ENCODE data around the gene PIPOX. TPM values are rescaled to one million over a fixed set of nuclear protein-coding genes. Genes with fewer than 3 reads are reported as not detected.

Gene PIPOX
- total RNA-seq, 1 donor from 2014 or later = 1.1 TPM

DNA sequence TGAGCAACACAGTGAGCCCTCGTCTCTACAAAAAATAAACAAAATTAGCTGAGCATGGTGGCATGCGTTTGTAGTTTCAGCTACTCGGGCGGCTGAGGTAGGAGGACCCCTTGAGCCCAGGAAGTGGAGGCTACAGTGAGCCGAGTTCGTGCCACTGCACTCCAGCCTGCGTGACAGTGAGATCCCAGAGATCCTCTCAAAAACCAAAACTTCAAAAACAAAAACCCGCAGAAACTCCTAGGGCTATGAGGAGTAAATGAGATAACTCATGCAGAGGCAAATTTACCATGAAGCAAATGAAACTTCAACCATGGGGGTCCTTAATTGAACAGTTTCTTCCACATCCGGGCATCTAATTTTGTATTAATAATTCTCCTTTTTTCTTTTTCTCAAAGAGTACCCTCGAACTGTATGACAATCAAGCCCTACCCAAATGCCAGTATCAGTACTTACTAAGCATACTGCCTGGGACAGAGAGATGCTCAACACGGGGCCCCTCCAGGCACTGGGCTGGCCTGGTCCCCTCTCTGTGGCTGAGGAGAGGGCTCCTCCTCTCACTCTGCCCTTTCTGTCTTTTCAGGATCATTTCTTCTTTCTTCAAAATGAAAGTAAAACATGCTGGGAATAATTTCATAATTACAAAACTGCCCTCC is 789 bp upstream of the PIPOX start:
- no peak for ATAC-seq
- intact Hi-C loops (cut with DNase I) = no loop called here
- DNase-seq (ENCODE audit: missing footprints) = peak; percentile 3

DNA sequence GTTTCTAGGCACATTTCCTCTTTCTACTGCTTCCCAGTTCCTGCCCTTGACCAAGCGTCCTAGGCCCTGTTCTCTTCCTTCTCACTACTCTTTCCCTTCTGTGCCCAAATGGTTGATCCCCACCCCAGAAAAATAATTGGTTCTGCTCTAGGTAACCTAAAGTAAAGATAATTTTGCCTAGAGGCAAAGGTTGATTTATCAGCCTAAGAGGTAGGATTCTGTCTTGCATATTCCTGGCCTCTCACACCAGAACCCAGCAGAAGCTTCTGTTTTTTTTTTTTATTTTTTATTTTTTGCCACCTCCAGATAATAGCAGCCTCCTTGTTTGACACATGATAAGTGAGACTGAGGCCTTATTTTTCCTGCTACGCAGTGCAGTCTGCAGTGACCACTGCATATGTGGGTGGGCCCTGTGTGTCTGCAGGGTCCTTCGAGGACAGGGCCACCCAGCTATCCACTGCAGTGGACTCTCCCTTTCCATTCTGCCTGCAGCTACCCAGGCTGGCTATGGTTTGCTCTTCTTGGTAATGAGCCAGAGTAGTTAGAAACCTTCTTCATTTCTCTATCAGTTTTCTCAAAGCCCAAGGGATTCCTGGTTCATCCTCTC is 701 bp downstream of the PIPOX start:
- intact Hi-C loops (cut with DNase I) = no loop called here
- no peak for ATAC-seq
- no peak for DNase-seq (ENCODE audit: missing footprints)

DNA sequence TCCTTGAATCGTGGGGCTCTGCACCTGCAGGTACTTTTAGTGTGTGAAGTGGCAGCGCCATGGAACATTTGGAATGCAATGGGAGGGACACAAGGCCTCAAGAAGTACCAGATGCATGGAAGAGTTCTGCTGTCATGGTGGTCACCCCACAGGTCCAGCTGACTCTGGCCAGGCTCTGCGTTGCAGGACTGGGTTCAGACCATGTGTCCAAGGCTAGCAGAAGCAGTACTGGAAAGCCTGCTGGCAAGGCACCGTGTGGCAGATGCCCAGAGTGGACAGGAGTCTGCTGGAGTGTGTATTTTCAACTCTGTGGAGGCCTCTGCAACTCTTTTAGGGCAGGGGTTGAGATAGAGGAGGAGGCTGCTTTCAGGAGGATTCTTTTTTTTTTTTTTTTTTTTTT is 2.1 kb downstream of the PIPOX start:
- DNase-seq (ENCODE audit: missing footprints) (no peak), ATAC-seq (no peak)
- intact Hi-C loops (cut with DNase I) = no loop called here

DNA sequence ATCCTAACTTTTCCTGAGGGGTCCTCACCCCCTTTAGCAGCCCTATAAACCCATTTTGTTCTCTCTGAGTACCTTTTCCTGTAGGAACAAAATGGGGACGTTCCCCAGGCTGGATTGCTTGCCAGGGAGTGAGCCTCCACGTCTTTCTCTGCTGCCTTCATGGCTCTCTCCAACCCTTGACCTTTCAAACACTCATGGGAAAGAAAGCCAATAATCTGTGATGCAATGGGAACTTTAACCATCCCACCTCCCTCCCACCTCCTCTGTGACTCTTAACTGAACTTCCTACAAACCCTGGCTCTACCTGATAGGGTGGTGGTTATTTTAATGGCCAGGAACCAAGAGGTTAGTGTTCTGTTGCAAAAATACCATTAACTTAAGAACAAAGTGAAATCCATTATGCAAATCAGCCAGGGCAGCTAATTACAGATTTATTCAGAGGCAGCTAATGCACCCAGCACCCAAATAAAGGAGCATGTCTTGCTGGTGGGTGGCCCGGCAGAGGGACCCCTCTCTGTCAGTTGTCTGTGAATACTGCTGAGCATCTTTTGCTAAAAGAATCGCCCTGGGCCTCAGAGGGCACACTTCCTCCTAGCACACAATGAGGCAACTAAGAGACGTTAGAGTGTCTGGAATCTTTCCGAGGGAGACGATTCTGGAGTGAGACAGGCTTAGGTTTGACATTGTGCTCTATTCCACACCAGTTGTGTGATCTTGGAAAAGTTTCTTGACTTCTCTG is 3.0 kb downstream of the PIPOX start:
- intact Hi-C loops (cut with DNase I) = no loop called here

DNA sequence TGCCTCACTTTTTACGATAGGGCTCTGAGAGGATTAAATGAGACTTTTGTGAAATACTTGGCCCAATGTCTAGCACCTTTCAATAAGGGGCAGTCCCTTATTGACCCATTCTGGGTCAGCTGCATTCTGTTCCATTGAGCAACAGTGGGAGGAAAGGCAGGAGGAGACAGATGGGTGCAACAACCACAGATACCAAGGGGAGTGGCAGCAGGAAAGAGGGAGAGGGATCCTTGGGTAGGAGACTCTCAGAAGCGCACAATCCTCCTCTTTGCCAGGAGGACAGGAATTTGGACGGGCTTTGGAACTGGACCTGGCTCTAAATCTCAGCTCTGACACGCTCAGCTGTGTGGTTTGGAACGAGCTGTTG is 3.5 kb downstream of the PIPOX start:
- DNase-seq (ENCODE audit: missing footprints) (peak; percentile 6), ATAC-seq (no peak)
- intact Hi-C loops (cut with DNase I) = no loop called here

More for the DNA sequence above, 3.0 kb downstream of the PIPOX start:
- ATAC-seq (no peak), DNase-seq (ENCODE audit: missing footprints) (peak; percentile 27)

DNA sequence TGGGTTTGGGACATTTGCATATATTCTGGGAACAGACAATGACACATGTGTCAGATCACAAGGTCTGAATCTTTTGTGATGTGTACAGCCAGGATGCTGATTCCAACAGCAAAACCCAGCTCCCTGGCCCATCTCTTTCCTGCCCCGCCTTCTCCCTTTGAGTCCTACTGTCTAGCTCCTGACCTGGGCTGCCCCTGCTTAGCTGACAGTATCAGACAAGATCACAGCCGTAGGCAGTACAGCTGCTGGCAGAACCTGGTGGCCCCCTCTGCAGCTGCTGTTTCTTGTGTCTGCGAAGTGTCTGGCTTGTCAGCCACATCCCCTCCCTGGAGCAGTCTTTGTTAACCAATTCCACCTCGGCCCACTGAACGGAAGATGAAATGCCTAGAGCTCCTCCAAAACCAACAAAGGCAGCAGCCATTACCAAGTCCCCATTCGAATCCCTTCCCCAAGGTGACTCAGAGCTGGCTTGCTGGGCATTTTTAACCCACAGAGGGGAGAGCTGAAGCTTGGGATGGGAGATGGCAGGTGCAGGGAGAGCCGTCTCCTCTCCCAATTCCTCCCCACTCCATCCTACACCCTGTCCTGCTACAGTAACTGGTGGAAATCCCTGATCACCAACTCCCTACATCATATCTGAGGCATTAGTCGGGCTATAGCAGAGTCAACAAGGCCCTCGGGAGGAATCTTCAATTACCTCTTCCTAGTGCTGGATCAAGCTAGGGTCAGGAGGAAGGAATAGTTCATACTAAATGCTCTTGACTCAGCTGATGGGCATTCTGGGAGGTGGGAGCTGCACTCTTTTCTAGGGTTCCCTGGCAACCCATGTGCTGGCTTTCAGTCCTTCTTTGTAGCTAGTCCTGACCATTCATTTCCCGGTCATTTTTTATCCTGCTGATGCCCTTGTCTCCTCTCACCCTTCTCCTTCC is 5.8 kb downstream of the PIPOX start:
- DNase-seq (ENCODE audit: missing footprints) = peak; percentile 54
- ATAC-seq = no peak
- intact Hi-C loops (cut with DNase I) = no loop called here

DNA sequence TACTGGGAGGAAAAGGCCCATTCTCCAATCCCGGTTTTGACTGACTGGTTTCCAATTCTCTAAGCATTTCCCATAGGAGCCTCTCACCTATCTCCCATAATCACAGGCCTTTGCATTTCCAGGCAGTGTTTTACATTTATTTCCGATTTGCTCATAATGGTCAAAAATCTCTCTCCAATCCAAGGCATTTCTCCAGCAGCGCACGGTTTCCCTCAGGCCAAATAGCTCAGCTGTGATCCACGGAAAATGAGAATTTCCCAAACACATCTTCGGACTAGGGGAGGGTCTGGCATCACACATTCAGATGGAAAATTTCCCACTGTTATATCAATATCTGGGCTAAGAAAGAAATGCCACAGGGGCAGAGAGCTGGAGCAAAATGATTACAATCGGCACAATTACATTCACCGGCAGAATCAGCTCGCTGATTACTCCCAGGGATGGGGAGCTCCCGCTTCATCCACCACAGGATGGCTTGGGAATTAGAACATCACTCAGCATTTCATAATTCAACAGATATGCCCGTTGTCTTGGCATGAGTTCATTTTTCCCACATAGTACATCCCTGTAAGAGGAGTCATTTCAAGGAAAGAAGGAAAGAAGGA is 6.7 kb downstream of the PIPOX start:
- intact Hi-C loops (cut with DNase I) = no loop called here
- ATAC-seq (no peak), DNase-seq (ENCODE audit: missing footprints) (peak; percentile 11)

DNA sequence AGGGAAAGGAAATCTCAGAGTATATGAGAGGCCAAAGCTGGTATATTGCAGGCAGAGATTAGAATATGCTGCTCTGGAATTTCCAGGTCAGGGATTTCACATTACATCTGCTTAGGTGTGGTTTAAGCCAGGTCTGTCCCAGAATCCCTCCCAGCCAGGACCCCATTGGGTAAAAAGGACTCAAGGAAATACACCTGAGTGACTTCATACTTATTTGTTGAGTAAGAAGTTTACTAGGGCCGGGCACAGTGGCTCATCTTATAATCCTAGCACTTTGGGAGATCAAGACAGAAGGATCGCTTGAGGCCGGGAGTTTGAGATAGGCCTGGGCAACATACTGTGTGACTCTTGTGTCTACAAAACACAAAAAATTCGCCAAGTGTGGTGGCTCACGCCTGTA is 7.2 kb downstream of the PIPOX start:
- DNase-seq (ENCODE audit: missing footprints) (peak; percentile 11), ATAC-seq (no peak)
- intact Hi-C loops (cut with DNase I) = no loop called here

DNA sequence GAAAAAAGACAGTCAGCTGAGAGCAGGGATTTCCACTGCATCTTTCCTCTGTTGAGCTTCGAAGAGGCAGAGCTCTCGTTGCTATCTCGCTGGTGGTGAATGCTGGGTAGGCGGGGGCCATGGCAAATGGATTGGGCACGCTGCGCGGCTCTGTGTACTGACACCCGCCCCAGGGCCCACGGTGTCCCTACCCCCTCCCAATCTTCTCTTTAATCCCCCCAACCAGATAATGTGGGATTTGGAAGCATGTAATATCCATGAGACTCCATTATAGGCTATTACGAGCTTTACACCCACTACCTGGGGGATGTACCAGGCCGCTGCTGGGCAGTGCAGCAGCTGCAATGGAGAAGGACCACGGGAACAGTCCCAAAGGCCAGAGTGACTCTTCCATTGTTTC is 8.3 kb downstream of the PIPOX start:
- DNase-seq (ENCODE audit: missing footprints) (no peak), ATAC-seq (no peak)
- intact Hi-C loops (cut with DNase I) = no loop called here

DNA sequence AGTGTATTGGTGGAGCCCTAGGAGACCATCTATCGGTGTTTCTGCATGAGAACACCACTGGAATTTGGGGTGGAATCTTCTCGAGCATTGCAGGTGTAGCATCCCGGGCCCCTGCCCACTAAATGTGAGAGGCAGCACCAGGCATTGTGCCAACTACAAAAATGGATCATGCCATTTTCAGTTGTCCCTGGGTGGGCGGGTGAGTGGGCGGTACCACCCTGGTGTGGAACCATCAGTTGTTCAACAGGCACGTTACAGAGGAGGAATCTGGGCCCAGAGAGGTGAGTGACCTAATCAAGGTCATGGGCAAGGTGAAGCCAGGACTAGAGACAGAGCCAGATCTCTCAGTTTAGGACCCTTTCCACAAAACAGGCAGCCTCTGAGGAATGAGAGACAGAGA is 8.8 kb downstream of the PIPOX start:
- DNase-seq (ENCODE audit: missing footprints) = peak; percentile 44
- ATAC-seq = no peak
- intact Hi-C loops (cut with DNase I) = no loop called here

DNA sequence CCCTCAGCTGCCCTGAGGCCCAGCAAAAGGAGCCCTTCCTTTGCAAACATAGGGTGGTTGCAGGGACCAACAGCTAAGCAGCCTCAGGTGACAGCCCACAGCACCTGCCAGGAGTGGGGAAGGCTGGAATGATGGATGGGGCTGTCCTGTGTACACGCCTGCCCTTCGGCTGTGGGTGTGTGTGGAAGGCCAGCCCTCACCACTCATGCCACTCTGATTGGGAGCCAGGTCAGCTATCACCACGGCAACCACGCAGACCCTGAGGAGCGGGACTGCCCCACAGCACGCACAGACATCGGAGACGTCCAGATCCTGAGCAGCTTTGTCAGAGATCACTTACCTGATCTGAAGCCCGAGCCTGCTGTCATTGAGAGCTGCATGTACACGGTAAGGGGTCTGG is 11.9 kb downstream of the PIPOX start:
- peak; percentile 26 for DNase-seq (ENCODE audit: missing footprints)
- intact Hi-C loops (cut with DNase I) = no loop called here
- ATAC-seq = no peak

DNA sequence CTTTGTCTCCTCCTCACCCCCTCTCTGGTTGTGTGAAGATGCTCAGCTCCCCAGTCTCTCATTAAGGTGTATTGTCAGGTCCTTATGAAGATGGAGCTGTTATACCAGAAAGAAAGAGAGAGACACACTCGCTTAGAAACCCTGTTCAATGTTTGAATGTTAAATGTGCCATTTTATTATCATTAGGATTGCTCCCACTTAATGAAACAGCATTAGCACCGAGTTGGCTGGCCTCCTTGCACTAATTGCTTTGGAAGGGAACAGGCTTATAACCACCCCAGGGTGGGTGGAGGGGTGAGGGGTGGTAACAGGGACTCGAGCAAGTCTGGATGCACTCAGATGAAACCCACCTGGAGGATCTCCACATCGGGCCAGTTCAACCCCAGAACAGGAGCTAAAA is 14.4 kb downstream of the PIPOX start:
- intact Hi-C loops (cut with DNase I) = no loop called here
- ATAC-seq (no peak), DNase-seq (ENCODE audit: missing footprints) (peak; percentile 9)

DNA sequence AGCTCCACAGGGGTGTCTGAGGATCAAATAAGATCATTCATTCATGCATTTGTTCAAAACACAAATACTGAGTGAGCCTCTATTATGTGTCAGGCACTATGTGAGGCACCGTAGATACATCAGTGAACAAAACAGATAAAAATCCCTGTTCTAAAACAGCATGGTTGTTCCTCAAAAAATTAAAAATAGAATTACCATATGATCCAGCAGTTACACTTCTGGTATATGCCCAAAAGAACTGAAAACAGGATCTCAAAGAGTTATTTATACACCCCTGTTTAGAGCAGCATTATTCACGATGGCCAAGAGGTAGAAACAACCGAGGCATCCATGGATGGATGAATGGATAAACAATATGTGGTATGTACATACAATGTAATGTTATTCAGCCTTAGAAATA is 15.4 kb downstream of the PIPOX start:
- intact Hi-C loops (cut with DNase I) = no loop called here
- ATAC-seq (no peak), DNase-seq (ENCODE audit: missing footprints) (no peak)

DNA sequence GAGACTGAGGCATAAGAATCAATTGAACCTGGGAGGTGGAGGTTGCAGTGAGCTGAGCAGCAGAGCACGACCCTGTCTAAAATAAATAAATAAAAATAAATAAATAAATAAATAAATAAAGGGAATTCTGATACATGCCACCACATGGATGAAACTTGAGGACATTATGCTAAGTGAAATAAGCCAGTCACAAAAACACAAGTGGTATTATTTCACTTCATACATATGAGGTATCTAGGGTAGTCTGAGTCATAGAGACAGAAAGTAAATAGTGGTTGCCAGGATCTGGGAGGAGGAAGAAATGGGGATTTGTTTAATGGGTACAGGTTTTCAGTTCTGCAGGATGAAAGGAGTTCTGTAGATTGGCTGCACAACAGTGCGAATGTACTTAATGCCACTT is 16.3 kb downstream of the PIPOX start:
- intact Hi-C loops (cut with DNase I) = no loop called here
- ATAC-seq = no peak
- DNase-seq (ENCODE audit: missing footprints) = no peak

DNA sequence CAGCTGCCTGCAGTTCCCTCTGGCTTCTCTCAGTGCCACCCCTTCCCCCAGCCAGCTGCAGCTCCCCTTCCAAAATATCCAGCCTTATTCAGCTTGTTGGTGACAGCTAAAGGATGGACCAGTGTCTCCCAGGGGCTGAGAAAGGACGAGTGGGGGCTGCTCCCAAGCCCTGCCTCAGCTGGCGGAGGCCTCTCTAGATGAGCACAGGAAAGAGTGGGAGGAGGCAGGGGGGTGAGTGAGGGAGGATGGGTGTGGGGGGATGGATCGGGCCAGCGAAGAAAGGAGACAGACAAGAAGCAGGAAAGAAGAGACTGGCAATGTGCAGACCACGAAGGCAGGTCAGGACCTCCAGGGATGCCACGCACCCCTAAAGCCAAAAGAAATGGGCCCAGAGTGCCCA is 17.5 kb downstream of the PIPOX start:
- DNase-seq (ENCODE audit: missing footprints) (peak; percentile 20), ATAC-seq (no peak)
- intact Hi-C loops (cut with DNase I) = no loop called here

DNA sequence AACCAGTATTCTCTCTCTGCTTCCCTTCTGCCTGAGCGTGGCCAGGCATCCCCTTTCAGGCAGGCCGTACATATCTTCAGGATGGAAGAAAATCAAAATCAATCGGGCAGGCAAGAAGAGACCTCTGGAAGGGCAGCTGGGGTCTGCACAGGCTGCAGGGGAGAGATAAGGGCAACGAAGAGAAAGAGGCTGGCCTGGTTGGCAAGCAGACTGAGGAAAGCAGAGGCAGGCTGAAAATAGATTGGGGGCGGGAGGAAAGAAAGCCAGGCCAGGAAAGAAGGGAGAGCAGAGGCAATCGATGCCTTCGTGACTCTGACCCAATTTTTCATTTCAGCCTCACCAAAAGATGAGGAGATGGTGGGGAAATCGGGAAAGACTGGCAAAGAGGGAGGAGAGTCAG is 18.1 kb downstream of the PIPOX start:
- intact Hi-C loops (cut with DNase I) = no loop called here
- ATAC-seq = peak; percentile 49

DNA sequence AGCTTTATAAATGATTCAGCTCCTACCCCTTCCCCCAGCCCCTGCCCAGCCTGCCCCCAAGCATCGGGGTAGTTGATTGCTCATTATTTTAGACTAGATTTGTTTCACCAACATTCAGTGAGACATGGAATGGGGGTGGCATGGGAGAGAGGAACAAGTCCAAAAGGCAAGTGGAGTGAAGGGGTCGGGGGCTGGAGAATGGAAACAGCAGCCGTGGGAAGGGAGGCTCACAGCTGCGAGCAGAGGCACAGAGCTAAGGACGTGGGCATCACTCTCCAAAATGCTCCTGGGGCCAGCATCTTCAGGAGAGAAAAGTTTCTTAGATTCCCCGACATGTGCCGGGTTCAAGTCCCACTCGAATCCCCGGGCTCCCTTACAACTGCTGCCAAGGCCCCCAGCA is 19.3 kb downstream of the PIPOX start:
- intact Hi-C loops (cut with DNase I) = no loop called here
- no peak for ATAC-seq
- DNase-seq (ENCODE audit: missing footprints) = peak; percentile 3

More for the DNA sequence above, 18.1 kb downstream of the PIPOX start:
- peak; percentile 2 for DNase-seq (ENCODE audit: missing footprints)

DNA sequence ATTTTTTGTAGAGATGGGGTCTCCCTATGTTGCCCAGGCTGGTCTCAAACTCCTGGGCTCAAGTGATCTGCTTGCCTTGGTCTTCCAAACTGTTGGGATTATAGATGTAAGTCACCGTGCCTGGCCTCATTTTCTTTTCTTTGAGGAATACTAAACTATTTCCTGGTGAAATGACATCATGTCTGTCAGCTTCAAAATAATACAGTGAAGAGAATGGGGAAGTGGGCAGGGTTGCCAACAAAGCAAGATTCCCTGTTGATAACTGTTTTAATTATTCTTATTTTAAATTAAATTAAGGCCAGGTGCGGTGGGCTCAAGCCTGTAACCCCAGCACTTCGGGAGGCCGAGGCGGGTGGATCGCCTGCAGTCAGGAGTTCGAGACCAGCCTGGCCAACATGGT is 21.1 kb downstream of the PIPOX start:
- no peak for ATAC-seq
- intact Hi-C loops (cut with DNase I) = no loop called here
- peak; percentile 5 for DNase-seq (ENCODE audit: missing footprints)

DNA sequence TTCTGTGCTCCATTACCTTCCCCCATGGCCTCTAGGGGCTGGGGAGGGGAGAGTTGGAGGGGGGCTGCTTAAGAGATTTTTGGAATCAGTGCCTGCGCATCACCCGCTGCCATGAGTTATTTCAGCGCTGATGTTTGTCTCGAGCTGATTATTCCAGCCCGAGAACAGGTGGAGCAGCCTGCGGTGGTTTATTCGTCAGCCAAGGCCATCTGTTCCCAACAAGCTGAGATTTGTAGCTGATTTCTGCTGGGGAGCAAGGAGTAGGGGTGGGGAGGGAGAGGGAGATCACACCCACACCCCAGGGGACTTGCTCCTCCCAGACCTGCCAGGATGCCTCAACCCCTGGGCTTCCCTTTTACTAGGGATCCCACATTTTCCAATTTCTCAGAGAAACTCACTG is 23.1 kb downstream of the PIPOX start:
- no peak for ATAC-seq
- intact Hi-C loops (cut with DNase I) = no loop called here
- DNase-seq (ENCODE audit: missing footprints) = no peak
